ENCODE data around the gene DNAAF5.

DNAAF5 gene

GRCh38 chr7:774161-775109 is 47.9 kb downstream of the DNAAF5 start:
- Histone ChIP-seq H3K9ac (no peak overlapping the region), H3K36me3 (peaks cover 74 to 100% (median 91%) of the 10 kb centered on the region in 11 experiments), H3K4me1 (peaks cover 0 to 5% (median 0%) of the 10 kb centered on the region in 10 experiments; a peak in 1 of 20 replicates), H3K27me3 (no peaks in the 10 kb centered on the region), H3K27ac (no peak overlapping the region), H3K4me3 (no peak overlapping the region), H3K9me3 (replicated peaks in 1 of 11) (no peaks in the 10 kb centered on the region), H4K20me1 (peaks cover 0 to 34% (median 6%) of the 10 kb centered on the region in 11 experiments; a peak in 8 of 22 replicates), H3K4me2 (no peak overlapping the region)
- TF ChIP-seq Cebpa-rat (IDR thresholded peaks at IDR 0.05): no peak

- H3K9me3 ChIP-seq (replicated peaks in 1 of 11): no peaks in the 10 kb centered on the region
- no peak overlapping the region for H3K27ac ChIP-seq
- no peak overlapping the region for H3K9ac ChIP-seq
- no peak overlapping the region for H3K4me3 ChIP-seq
- H4K20me1 ChIP-seq: peaks cover 0 to 37% (median 6%) of the 10 kb centered on the region in 11 experiments; a peak in 7 of 22 replicates
- no peak overlapping the region for H3K4me2 ChIP-seq
- H3K4me1 ChIP-seq: peaks cover 0 to 2% (median 0%) of the 10 kb centered on the region in 10 experiments; a peak in 1 of 20 replicates
- H3K36me3 ChIP-seq: peaks cover 88 to 100% (median 97%) of the 10 kb centered on the region in 11 experiments
- TF ChIP-seq Cebpa-rat (IDR thresholded peaks at IDR 0.05): no peak
- H3K27me3 ChIP-seq: no peaks in the 10 kb centered on the region
These were observed 49.9 kb downstream of the DNAAF5 start for GRCh38 chr7:776381-776780.

GRCh38 chr7:776992-777727 is 50.7 kb downstream of the DNAAF5 start:
- Histone ChIP-seq H4K20me1 (peaks cover 0 to 30% (median 6%) of the 10 kb centered on the region in 11 experiments; a peak in 7 of 22 replicates), H3K36me3 (peaks cover 90 to 100% (median 97%) of the 10 kb centered on the region in 11 experiments), H3K9me3 (replicated peaks in 1 of 11) (no peaks in the 10 kb centered on the region), H3K4me2 (no peak overlapping the region), H3K4me3 (no peak overlapping the region), H3K9ac (no peak overlapping the region), H3K27me3 (no peaks in the 10 kb centered on the region), H3K27ac (no peak overlapping the region), H3K4me1 (no peaks in the 10 kb centered on the region)
- no peak for TF ChIP-seq Cebpa-rat (IDR thresholded peaks at IDR 0.05)

- Histone ChIP-seq H3K9ac (peak overlapping the region in 1 of 11 experiments; percentile 22; a peak in 1 of 22 replicates), H3K27ac (no peak overlapping the region), H3K36me3 (peaks cover 93 to 100% (median 97%) of the 10 kb centered on the region in 11 experiments), H3K4me3 (no peak overlapping the region), H4K20me1 (peaks cover 0 to 25% (median 6%) of the 10 kb centered on the region in 11 experiments; a peak in 6 of 22 replicates), H3K4me2 (no peak overlapping the region), H3K9me3 (replicated peaks in 1 of 11) (no peaks in the 10 kb centered on the region), H3K27me3 (no peaks in the 10 kb centered on the region), H3K4me1 (no peaks in the 10 kb centered on the region)
- no peak for TF ChIP-seq Cebpa-rat (IDR thresholded peaks at IDR 0.05)
These were observed 51.2 kb downstream of the DNAAF5 start for GRCh38 chr7:777728-778078.

GRCh38 chr7:778271-778967 is 51.9 kb downstream of the DNAAF5 start:
- Histone ChIP-seq H3K27ac (no peak overlapping the region), H3K9ac (no peak overlapping the region), H3K36me3 (peaks cover 93 to 100% (median 97%) of the 10 kb centered on the region in 11 experiments), H3K4me1 (no peaks in the 10 kb centered on the region), H3K27me3 (no peaks in the 10 kb centered on the region), H3K4me3 (no peak overlapping the region), H3K9me3 (replicated peaks in 1 of 11) (no peaks in the 10 kb centered on the region), H3K4me2 (no peak overlapping the region), H4K20me1 (peaks cover 0 to 20% (median 8%) of the 10 kb centered on the region in 11 experiments; a peak in 6 of 22 replicates)
- no peak for TF ChIP-seq Cebpa-rat (IDR thresholded peaks at IDR 0.05)

- Histone ChIP-seq H3K4me3 (no peak overlapping the region), H3K36me3 (peaks cover 93 to 100% (median 97%) of the 10 kb centered on the region in 11 experiments), H3K9me3 (replicated peaks in 1 of 11) (no peaks in the 10 kb centered on the region), H4K20me1 (peaks cover 0 to 19% (median 6%) of the 10 kb centered on the region in 11 experiments; a peak in 7 of 22 replicates), H3K9ac (no peak overlapping the region), H3K4me2 (no peak overlapping the region), H3K27me3 (no peaks in the 10 kb centered on the region), H3K4me1 (no peaks in the 10 kb centered on the region), H3K27ac (no peak overlapping the region)
- TF ChIP-seq Cebpa-rat (IDR thresholded peaks at IDR 0.05): no peak
These were observed 52.5 kb downstream of the DNAAF5 start for GRCh38 chr7:778968-779451.

- Histone ChIP-seq H3K9ac (no peak overlapping the region), H3K27ac (no peak overlapping the region), H3K4me2 (no peak overlapping the region), H3K27me3 (no peaks in the 10 kb centered on the region), H3K9me3 (replicated peaks in 1 of 11) (no peaks in the 10 kb centered on the region), H3K4me3 (no peak overlapping the region), H4K20me1 (peaks cover 0 to 18% (median 6%) of the 10 kb centered on the region in 11 experiments; a peak in 7 of 22 replicates), H3K36me3 (peaks cover 93 to 100% (median 97%) of the 10 kb centered on the region in 11 experiments), H3K4me1 (no peaks in the 10 kb centered on the region)
- TF ChIP-seq Cebpa-rat (IDR thresholded peaks at IDR 0.05): no peak
These were observed 53.0 kb downstream of the DNAAF5 start for GRCh38 chr7:779480-779879.

GRCh38 chr7:780081-780480 is 53.6 kb downstream of the DNAAF5 start:
- Histone ChIP-seq H3K4me1 (no peaks in the 10 kb centered on the region), H3K27me3 (no peaks in the 10 kb centered on the region), H3K36me3 (peaks cover 93 to 100% (median 98%) of the 10 kb centered on the region in 11 experiments), H3K4me2 (no peak overlapping the region), H3K4me3 (no peak overlapping the region), H3K9me3 (replicated peaks in 1 of 11) (no peaks in the 10 kb centered on the region), H4K20me1 (peaks cover 0 to 18% (median 6%) of the 10 kb centered on the region in 11 experiments; a peak in 7 of 22 replicates), H3K27ac (no peak overlapping the region), H3K9ac (no peak overlapping the region)
- TF ChIP-seq Cebpa-rat (IDR thresholded peaks at IDR 0.05): no peak

Measured in BLaER1 treated with 17β-estradiol and CSF1 and Interleukin-3, amounts not matched to agents 10 nM and 100 nM (cell line).